ENCODE measurements around the gene MACROH2A1.
A peak's percentile ranks its signal among the peaks of the same experiment; 100 is the strongest.

Gene MACROH2A1

DNA sequence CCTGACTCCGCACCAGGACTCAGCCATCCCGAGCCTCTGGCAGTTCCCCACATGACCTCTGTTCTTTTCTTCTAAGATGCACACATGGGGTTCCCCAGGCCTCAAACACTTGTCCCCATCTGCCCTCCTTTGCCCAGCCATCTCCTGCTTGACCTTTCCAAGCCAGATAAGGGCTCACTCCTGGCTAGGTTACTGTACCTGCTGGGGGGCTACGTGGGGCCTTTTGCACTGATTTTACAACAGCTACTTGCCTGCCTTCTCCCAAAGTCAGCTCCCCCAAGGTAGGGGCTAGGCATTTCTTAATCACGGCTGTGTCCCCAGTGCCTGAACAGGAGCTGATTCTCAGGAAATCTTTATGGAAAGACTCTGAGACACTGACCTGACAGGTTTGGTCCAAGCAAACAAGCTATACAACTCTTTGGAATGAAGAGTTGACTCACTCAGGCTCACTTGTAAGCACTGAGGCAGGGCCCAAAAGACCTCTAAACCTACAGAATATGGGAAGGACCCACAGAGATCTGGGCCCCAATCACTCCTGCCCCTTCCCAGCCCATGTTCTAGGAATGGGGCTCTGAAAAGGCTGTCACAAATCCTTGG lies 2.5 kb downstream of the MACROH2A1 start:
- no peak for DNase-seq

DNA sequence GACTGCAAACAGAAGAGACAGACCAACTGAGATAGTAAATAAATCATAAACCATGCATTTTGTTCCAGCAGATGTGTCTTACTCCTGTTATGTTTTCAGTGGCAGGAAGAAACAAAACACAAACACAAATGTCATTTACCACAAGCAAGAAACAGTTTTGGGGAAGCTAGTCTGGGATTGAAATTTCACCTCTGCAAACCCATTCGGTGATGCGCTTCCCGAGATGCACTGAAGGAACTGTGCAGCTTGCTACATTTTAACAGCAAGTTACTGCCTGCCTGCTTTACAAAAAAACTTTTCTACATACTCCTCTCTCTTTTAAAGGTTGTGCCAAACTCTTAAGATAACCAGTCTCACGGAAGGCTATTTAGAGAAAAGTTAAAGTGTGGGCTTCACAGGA lies 3.2 kb downstream of the MACROH2A1 start:
- no peak for DNase-seq

DNA sequence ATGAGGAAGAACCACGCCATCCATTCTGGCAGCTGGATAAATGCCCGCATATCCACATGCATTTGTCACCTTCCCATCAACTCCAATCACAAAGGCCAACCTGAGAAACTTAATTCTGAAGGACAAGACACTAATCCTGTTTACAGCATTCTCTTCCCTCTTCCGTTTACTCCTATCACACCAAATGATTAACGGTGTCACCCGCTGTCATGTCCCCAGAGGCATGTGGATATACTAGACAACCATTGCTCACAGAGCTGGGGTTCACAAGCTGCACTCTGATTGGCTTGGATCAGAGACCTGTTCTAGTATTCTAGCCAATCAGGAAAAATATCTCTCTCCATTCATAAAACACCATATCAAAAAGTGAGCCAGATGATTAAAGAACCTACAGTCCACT lies 3.6 kb downstream of the MACROH2A1 start:
- DNase-seq, result no peak

DNA sequence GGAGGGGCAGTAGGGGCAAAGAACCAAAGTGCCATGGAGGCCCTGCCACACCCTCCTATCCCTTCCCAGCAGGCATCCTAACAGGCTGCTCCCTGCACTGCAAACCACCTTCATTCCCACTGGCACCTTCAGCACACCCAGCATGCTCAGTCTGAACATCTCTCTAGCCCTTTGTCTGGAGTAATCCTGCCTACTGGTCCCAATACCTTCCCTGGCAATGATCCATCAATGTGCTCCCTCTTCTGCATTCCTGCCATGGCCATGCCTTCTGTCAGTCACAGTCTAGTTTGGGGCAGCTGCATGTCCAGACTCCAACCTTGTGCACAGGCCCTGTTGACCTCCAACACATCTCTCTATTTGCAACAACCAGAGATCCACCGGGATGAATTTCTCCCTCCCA lies 4.9 kb downstream of the MACROH2A1 start:
- no peak for DNase-seq

DNA sequence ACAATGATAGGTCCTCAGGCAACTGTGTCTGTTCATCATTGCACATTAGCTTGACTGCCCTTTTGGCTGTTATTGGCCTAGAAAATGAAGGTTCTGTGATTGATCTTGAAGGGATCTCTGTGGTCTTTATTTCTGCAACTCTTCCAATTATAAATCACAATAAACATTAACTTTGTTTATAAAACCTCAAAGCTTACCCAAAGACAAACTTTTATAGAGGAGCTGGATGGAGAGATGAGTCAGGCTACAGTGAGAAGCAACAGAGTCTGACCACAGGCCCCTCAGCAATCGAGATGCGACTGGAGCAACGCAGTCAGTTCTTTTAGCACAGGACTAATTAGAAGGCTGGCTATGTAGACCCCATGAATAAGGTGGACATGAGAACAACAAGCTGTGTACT lies 5.3 kb downstream of the MACROH2A1 start:
- DNase-seq, result no peak

DNA sequence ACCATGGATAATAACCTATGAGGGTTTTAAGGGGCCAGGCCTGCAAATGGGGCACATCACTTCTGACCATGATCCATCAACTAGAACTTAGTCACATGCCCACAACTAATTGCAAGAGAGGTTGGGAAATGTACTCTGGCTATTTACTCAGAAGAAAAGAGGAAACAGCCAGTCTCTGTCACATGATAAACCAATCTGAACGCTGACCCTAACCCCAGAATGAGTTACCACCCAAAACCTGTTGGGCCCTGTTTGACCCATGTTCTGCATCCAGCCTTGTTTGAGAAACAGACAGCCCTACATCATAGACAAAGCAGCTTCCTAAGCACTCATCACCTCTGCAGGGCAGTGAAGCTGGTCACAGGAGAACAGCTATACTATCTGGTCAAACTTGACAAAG lies 5.8 kb downstream of the MACROH2A1 start:
- DNase-seq, result no peak

DNA sequence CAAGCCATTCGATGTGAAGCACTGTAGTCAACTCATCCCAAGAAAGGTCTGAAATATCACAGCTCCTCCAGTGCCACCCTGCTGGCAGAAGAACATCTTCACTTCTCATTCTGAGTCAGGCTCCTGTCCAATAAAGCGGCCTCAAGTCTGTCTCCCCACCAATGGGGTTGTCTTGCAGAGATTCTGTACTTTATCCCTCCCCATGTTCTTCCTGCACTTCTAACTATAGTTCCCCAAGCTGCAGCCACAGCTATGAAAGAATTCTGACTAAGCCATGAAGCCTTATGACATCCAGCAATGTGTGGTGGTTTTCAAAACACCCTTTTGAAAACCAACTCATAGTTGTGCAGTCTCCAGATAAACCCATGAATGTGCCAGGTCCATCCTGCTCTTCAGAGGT lies 6.8 kb downstream of the MACROH2A1 start:
- DNase-seq, result no peak

DNA sequence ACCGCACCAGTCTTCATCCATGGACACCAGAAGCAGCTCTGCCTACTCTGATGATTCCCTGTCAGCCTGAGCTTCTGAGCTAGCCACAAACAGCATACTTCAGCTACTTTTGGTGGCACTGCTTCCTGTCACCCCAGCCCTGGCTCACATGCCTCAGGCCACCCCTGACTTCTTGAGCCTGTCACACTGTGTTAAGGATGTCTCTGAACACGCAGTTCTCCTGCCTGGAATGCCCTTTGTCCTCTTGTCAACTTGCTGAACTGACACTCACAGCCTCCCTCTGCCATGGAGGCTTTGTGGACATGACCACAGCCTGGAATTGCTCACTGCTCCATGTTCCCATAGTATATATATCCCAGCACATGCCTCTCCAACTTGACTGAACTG lies 7.2 kb downstream of the MACROH2A1 start:
- no peak for DNase-seq

DNA sequence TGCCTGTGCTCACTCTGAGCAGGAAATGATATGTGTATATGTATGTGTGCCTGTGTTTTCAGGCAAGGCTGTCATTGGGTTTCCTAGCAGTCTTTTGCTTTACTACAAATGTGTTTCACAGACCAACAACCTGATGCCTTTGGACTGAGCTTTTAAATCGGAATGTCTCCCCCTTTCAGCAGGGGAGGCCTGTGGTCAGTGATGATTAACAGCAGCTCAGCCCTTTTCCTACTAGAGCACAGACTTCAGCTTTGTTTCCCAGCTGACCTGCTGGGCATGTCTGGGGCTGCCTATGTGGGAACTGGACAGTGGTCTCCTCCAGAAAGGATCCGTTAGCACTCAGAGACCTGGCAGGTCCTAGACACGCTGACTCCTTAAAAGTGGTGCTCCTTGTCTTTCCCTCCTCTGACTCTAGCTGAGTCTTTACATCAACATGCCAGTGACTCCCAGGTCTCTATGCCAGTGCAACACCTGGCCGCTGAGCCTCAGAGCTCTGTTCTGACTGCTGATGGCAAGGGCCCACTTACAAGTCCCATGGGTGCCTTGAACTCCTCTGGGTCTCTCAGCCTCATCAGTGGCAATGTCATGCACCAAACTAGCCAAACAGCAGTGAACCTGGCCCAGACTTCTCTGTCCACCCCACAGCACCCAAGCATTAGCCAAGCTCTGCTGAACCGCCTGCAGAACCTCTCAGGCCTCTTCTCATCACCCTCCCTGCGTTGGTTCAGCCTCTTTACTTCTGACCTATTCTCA lies 7.7 kb downstream of the MACROH2A1 start:
- no peak for DNase-seq

DNA sequence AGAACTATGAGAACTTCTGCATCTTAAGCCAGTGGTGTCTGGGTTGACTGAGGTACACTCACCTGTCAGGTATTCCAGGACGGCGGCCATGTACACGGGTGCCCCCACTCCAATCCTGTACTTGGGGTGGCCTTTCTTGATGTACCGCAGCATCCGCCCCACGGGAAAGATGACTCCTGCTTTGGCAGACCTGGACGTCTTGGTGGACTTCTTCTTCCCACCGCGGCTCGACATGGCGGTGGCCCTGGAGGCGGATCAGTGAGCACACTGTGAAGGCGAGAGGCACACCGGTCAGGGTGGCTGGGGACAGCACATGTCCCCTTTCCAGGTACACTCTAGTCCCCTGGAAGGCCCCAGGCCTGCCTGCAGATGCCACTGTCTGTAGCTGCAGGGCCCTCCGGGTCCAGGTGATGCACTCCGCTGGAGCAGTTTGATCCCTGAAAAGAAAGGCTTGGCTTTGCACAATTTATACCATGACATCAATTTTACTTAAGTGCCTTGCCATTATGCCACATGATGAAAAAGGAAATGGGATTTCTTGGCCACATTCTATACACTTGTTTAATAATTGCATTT lies 10.1 kb downstream of the MACROH2A1 start:
- DNase-seq, result no peak

DNA sequence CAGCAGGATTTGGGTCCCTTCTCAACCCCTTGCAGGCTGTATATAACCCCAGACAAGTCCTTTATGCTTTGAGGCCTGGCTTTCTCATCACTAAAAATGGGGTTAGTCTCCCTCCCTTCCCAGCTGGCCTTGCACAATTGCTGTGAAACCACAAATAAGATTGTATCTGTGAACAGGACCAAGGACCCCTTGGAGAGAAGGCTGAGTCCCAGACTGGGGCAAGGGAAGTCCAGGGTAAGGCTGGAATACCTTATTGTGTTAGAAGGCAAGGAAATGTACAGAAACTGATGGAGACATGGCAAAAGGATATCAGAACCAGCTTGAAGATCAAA lies 11.4 kb downstream of the MACROH2A1 start:
- no peak for DNase-seq

DNA sequence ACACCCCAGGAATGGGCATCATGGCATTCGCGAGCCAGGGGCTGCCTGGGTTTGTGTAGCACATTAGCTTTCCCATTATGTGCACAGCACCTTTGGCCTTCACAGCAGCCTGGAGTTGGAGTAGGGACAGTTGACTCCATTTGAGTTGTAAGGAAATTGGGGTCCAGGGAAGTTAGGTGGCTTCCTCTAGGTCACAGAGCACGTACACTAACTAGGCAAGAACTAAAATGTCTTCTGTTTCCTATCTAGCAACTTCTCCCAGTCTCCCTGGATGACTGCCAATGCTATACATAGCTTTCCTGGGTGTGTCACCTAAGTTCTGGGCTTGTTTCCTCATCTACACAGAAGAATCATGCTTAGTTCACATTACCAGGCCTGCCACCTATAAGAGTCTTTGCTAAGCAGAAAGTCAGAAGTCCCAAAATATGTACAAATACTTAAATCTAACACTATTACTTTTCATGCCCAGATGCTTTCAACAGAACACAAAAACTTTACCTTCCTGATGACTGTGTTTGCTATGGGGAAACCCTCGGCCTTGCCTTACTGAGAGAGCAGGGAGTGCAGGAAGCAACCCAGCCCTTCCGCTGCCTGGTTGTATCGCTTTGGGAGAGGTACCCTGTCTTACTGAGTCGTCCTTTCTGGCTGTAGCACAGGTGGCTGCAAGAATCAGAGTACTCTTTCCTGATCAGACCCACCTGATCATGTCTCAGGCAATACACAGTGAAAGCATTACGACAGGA lies 12.0 kb downstream of the MACROH2A1 start:
- DNase-seq, result no peak

DNA sequence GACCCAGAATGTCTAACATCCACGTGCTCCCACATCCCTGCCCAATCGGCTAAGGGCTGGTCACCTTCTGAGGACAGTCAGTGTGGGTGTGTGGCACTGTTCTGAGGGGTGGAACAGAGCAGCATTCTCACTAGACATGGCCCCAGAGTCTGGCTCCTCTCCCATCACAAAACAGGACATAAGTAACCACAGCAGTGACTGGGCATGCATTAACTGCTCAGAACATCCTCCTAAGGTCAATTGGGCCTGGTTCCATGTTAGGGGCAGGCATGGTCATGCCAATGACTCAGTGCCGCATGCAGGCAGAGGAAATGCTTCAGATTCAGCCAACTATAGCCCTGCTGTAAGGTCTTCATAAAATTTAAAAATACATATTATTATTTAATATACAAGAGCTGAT lies 12.9 kb downstream of the MACROH2A1 start:
- DNase-seq, result no peak

DNA sequence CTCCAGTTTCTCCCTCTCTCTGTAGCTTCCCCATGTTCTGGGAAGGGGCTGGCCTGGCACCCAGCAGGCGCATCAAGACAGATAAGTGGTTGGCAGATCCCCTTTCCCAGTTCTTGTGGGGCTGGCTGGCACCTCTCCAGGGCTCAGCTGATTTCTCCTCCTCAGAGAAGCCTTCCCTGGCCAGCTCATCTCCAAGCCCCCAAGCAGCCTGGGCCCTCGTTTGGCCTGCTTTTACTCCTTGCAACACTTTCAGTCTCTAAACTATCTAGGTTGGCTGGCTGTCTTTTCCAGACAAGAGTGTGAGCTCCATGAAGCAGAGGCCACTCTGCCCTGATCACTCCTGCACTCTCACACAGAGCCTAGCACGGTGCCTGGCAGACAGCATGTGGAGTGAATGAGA lies 13.5 kb downstream of the MACROH2A1 start:
- no peak for DNase-seq

DNA sequence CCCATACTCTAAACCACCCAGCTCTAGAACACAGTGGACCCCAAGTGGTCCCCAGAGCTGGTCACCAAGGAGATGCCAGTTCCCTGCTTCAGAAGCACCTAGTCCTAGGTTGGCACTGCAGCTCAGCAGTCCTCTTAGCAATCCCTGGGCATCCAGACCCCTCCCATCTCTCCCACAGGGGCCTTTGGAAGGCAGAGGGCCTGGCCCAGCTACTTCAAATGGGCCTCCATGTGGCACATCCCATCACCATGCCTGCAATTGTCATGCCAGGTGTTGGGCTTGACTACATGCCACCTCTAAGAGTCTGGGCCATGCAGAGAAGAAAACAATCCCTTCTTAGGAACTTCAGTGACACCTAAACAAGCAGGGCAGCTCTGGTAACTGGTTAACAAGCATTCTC lies 14.1 kb downstream of the MACROH2A1 start:
- no peak for DNase-seq

DNA sequence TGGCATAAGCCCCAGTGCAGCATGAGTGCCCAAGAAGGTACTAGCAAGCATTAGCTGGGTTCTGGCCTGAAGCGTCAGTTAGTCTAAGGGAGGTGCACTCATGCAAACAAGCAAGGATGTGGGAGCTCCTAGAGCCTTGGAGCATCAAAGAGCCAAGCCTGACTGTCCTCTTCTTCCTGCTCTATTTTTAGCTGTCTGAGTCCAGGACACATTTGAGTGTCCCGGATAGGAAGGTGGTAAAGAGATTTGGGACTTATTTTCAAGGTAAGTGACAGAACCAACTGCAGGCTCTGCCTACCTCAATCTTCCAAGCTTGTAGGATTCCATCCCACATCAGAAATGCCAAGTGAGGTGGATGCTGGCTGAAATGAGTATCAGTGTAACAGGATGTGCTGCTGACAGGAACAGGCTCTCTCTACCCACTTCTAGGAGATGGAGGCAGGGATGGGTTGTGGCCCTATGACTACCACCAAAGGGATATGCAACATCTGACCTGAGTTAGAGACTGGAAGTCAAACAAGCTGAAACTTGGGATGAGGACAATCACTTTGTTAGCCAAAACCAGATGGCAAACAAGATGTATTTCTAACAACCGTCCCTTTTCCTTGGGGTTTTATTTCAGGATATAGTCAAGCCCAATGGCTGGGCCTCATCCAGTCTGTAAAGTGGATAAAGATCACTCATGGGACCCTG lies 15.1 kb downstream of the MACROH2A1 start:
- DNase-seq, result no peak

DNA sequence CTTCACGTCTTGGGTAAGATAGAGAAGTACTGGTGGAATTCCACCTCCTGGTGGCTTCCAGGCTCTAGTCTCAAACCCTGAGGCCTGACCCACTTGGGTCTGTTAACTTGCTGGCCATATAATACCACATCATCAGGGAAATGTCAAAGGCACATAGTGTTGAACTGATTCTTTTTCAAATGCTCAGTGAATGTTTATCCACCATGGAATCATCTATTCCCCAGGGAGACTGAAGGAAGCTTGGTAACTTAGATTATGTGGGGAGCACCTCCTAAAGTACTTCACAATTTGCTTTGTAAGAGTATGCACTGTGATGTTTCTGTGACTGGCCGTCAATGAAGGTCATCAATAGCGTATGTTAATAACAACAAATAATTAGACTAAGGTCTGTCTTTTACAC lies 16.1 kb downstream of the MACROH2A1 start:
- no peak for DNase-seq

DNA sequence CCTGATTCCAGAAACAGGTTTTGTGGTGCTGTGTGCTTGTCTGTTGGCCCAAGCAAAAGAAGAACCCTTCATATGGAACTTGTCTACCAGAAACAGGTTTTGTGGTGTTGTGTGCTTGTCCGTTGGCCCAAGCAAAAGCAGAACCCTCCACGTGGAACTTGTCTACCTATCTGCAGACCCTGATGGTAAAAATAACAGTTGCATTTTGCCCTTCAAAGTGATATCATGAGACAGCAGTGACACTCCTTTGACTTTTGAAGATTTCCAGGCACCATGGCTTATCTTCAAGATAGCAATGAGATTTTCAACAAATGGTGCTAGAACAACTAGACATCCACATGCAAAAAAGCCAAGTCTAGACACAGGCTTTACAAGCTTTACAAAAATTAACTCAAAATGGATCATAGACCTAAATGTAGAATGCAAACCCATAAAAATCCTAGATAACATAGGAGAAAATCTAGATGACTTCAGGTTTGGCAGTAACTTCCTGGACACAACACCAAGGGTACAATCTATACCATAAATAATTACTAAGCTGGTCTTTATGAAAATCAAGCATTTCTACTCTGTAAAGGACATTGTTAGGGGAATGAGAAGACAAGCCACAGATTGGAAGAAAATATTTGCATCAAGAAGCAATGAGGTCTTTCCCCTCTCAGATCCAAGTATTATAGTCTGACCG lies 16.8 kb downstream of the MACROH2A1 start:
- no peak for DNase-seq

DNA sequence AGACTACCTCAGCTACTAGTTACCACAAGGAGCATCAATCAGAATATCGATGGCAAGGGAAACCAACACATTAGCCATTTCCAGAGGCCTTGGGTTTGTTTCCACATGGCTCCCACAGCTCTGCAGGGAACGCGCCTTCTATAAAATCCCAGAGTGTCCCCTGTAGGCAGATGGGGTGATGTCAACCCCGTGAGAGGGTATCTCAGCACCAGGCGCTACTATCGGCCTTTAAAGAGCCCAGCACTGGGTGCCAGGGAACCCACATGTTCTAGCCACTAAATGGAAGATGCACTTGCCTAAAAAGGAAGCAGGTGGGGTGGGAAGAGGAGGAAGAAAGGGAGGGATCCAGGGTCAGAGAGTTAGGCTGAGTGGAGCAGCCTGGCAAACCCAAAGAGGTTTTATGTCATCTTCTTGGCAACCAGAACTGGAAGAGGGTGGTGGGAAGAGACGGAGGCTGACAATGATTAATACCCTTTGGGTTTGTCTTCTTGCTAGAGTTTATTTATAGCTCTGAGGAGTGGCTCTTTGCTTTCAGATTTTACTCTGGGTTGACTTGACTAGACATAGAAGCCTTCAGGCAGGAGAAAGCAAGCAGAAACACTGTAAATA lies 19.9 kb downstream of the MACROH2A1 start:
- DNase-seq, result no peak

DNA sequence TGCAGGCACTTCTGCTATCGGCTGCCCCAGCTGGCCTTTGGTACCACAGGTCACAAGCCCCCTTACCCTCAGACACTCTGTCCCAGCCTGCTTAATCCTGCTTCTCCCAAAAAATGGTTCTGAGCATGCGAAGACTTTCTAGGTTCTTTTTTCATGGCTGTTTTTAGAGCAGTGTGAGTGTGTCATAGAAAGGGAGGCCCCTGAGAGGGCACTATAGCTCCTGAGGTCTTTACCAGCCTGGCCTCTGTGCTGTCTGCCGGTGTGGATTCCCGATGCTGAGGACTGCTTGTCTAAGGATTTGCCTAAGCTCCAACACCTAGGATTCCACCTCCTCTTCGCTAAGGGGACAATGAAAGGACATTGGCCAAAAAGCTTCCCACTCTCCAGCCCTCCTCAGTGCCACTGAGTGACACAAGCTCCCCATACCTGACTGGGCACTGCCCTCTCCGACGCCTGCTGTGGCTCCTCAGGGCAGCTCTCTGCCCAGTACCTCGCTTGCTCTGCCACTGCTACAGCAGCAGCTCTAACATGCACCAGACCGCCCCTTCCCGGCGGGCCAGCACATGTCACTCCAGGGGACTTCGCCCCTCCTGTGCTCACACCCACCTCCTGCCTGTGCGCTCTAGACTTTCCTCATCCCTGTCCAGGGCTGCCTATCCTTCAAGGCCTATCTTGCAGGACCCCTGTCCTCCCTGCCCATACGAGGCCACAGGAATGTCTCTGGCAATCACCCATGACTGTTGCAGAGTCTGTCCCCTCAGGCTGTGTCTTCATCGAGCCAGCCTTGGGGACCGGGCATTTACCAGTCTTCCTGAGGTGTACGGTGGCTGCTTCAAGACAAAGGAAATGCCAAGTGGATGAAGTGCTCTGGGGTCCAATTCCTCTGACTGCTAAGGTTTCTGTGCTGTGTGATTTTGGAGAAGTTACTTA lies 21.0 kb downstream of the MACROH2A1 start:
- no peak for DNase-seq

DNA sequence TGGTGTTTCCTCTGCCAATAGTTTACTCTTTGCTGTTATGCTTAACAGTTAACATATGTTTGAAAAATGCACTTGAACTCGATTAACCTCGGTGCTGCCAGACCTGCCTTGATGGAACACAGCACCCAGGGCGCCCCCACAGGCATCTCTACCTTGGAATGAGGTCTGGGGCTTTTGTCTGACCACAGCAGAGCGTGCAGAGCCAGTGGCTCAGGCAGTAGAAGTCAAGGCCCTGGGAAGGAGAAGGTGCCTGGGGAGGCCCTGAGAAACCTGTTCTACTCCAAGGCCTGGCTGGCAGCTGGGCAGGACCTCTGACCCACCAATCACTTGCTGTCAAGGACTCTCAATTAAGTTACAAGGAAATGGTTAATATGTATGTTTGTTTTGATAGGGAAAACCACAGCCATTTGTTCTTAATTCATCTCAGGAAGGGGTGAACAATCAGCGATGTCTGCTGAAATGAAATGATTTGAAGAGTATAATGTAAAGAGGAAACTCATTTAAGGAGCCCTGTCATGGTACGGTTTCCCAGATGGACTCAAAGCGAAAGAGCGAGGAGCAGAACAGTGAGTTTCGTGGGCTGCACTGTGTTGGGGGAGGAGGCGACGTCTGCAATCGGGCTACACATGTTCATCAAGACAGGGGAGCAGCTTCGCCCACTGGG lies 21.9 kb downstream of the MACROH2A1 start:
- peak; percentile 58 for DNase-seq
